ENCODE data around the gene HID1.

- no peak for TF ChIP-seq CSRNP3 (CRISPR knock-in tag; IDR thresholded peaks at IDR 0.05)
- TF ChIP-seq PATZ1 (CRISPR knock-in tag; IDR thresholded peaks at IDR 0.05; ENCODE audit: borderline replicate concordance) = no peak
- no peak for TF ChIP-seq OSR1 (CRISPR knock-in tag; IDR thresholded peaks at IDR 0.05)
- no peak for TF ChIP-seq POU6F1 (CRISPR knock-in tag; IDR thresholded peaks at IDR 0.05; ENCODE audit: borderline replicate concordance, low read depth)
Measured at GRCh38 chr17:74953134-74953687, 19.3 kb downstream of the HID1 start.

Measured in SK-N-SH treated with all-trans-retinoic acid at 6 μM for 48 hours (cell line).